Measurements from ENCODE around the gene KRTAP2-1.

GRCh38 chr17:41004397-41004796 is 42.7 kb downstream of the KRTAP2-1 start:
- TF ChIP-seq CTCF (conservative IDR thresholded peaks at IDR 0.05; ENCODE audit: low read length) (no peak), EZH2phosphoT487 (IDR thresholded peaks at IDR 0.05; ENCODE audit: borderline replicate concordance, low read depth, low read length) (no peak)
